AG04449 (cell line): Measurements from ENCODE around the gene GAL3ST2.

Experiments used
- CTCF ChIA-PET: fragments of 350-600 bp; formaldehyde crosslinking; extraction: SDS; loops from one replicate; lab custom pipeline; 2021; ENCODE audit warnings: antibody characterized with exemption; lab: Yijun Ruan, JAX
- POLR2A ChIA-PET: fragments of 400-600, 350-600 bp; formaldehyde crosslinking; extraction: SDS; loops from one replicate; lab custom pipeline; 2020; ENCODE audit warnings: antibody characterized with exemption, inconsistent platforms; lab: Yijun Ruan, JAX
- DNase-seq: peaks from one replicate; pipeline ENCODE4 v3.0.0-alpha.2; 2010; ENCODE audit warnings: low read depth, low spot score
- H3K4me3 ChIP-seq: 2 replicates; pipeline ENCODE4 v1.5.1; 2011; ENCODE audit warnings: low read depth, mild to moderate bottlenecking, control low read depth, low read length
- TF ChIP-seq, protein P1 (sequence below): IDR thresholded peaks from one replicate; pipeline ENCODE4 v1.5.1; 2011; ENCODE audit warnings: mild to moderate bottlenecking, moderate library complexity, low read length, control low read depth, inconsistent platforms; ENCODE audit not compliant: insufficient read depth; ENCODE audit errors: missing control alignments

The GAL3ST2 gene

DNA sequence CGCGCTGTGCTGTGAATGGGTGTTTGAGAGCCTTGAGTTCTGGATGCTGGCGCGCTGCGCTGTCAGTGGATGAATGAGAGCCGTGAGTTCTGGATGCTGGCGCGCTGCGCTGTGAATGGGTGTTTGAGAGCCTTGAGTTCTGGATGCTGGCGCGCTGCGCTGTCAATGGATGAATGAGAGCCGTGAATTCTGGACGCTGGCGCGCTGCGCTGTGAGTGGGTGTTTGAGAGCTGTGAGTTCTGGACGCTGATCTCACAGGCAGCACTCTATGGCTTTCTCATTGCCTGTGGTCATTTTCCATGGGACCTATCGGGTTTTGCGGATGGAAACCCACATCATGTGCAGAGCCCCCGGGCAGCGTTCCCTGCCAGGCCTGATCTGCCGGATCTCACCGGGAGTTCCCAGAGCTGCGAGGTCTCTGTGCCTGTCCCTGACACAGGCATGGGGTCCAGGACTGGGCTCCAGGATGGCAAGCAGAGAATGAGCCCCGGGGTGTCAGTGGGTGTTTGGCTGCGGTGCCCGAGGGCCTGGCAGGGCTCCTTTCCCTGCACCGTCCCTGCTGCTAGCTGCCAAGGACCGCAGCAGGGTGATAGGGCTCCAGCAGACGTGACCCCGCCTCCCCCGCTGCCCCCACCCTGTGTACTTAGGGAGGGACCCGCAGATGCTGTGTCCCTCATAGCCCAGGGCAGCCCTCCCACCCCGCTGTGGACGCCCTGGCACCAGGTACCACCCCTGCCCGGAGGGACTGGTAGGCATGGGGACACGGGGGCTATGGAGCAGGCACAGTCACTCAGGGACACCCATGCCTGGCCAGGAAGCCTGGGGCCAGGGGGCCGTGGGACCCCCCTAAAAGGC, 72.4 kb downstream of the GAL3ST2 start:
- ChIA-PET POLR2A (no interaction called here), CTCF (no interaction called here)
- TF ChIP-seq, protein P1, sequence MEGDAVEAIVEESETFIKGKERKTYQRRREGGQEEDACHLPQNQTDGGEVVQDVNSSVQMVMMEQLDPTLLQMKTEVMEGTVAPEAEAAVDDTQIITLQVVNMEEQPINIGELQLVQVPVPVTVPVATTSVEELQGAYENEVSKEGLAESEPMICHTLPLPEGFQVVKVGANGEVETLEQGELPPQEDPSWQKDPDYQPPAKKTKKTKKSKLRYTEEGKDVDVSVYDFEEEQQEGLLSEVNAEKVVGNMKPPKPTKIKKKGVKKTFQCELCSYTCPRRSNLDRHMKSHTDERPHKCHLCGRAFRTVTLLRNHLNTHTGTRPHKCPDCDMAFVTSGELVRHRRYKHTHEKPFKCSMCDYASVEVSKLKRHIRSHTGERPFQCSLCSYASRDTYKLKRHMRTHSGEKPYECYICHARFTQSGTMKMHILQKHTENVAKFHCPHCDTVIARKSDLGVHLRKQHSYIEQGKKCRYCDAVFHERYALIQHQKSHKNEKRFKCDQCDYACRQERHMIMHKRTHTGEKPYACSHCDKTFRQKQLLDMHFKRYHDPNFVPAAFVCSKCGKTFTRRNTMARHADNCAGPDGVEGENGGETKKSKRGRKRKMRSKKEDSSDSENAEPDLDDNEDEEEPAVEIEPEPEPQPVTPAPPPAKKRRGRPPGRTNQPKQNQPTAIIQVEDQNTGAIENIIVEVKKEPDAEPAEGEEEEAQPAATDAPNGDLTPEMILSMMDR, result no peak
- no peak overlapping the region for H3K4me3 ChIP-seq
- no peak for DNase-seq

DNA sequence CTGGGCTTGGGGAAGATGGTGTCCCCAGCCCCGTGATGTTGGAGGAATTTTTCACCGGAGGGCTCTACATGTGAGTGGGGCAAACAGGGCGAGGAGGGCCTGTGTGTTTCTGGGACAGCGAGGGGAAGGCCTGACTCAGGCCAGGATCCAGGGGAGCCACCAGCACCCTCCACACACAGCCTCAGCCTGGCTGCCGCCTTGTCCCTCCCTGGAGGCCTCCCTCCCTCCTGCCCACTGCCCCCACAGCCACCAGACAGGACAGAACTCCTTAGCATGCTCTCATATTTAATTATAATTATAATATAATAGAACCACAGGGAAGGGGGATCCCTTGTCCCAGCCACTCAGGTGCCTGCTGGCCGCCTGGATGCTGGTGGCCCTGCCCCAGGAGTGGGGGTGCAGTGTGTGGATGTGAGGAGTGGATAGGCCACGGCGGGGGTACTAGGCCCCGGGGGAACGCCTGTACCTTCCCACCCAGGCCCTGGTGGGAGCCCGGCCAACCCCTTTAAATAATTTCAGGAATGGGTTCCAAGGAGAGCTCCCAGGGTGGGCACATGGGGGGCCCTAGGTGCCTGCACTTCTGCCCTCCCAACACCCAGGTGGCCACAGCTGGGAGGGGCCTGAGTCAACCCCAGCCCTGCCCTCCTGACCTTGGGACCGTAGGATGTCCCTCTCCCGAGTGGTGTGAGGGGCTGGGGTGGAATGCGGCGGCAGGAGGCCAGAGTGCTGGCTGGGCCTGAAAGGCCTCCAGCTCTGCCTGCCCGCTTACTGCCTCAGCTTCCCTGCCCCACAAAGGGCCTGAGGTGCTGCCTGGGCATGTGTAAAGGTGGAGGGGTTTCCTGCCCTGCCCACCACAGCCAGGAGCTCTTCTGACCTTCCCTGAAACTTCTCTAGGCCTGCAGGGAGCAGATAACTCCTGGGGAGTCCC, 73.3 kb downstream of the GAL3ST2 start:
- ChIA-PET POLR2A (no interaction called here), CTCF (interaction anchor here (1.4 kb wide), 1 partner anchor 29 kb away, joined by 7 read pairs; no protein-coding TSS in a partner anchor)
- TF ChIP-seq, protein P1, result no peak
- no peak overlapping the region for H3K4me3 ChIP-seq
- no peak for DNase-seq

DNA sequence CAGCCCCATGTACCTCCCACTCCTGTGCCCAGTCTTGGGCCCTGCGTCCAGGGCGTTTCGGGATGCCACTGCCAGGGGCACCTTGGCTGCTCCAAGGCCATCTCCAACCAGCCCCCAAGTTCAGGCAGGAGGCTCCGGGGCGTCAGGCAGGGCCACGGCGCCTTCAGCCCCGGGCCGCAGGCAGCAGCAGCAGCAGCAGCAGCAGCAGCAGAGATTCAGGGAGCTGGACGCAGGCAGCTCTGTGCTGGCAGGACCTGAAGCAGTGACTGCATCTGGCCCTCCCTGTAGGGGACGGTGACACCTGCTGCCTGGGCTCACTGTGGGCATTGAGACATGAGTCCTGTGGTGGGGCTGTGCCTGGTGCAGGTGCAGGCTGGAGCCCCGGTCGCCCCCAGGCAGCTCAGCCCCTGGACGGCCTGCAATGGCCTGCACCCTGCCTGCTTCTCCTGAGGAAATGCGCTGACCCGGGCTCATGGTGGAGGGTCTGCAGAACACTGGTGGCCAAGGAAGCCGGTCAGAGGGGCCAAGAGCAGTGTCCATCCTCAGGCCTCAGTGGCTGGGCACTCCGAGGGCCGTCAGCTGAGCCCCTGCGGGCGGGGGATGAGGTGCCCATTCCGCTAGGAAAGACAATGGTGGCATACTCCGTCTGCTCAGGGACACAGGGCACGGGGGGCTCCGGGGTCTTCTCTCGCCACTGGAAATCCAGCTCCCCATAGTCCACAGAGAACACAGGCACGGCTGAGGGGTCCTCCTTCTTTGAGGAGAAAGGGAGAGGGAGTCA, 74.1 kb downstream of the GAL3ST2 start:
- no peak for DNase-seq
- POLR2A ChIA-PET, result no interaction called here
- H3K4me3 ChIP-seq, result no peak overlapping the region
- TF ChIP-seq, protein P1, result no peak
- CTCF ChIA-PET, result interaction anchor here (1.4 kb wide), 1 partner anchor 28 kb away, joined by 7 read pairs; no protein-coding TSS in a partner anchor

DNA sequence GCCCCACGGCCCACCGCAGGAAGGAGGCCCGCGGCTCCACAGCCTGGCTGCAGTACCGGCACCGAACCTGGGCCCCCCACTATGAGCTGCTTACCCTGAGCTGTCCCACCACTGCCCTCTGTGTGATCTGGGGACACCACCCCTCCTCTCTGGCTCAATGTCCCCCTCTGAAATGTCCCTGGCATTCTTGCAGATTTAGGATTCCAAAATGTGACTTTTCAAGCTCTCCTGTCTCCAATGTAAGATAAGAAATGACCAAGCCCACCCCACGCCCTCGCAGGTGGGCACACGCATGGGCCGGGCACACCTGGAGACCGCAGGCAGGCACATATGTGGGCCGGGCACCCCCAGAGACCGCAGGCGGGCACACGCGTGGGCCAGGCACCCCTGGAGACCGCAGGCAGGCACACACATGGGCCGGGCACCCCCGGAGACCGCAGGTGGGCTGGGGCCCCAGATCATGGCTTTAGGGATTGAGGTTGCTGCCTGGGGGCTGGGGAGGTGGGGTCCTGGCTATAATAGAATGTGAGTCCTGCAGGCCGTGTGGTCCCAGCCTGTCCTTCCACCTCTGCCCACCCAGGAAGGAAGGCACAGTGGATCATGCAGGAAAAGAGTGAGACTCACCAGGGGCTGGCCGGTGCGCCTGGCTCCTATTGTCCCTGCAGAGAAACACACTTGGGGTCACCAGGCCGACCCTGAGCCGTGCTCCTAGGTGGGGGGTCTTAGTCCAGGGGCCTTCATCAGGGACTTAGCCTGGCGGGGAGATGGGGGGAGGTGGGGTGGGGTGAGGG, 74.9 kb downstream of the GAL3ST2 start:
- TF ChIP-seq, protein P1, result no peak
- H3K4me3 ChIP-seq, result no peak overlapping the region
- ChIA-PET POLR2A (no interaction called here), CTCF (interaction anchor here (1.4 kb wide), 2 partner anchors 27 kb away, joined by 3 to 7 read pairs; no protein-coding TSS in a partner anchor)
- DNase-seq, result no peak

DNA sequence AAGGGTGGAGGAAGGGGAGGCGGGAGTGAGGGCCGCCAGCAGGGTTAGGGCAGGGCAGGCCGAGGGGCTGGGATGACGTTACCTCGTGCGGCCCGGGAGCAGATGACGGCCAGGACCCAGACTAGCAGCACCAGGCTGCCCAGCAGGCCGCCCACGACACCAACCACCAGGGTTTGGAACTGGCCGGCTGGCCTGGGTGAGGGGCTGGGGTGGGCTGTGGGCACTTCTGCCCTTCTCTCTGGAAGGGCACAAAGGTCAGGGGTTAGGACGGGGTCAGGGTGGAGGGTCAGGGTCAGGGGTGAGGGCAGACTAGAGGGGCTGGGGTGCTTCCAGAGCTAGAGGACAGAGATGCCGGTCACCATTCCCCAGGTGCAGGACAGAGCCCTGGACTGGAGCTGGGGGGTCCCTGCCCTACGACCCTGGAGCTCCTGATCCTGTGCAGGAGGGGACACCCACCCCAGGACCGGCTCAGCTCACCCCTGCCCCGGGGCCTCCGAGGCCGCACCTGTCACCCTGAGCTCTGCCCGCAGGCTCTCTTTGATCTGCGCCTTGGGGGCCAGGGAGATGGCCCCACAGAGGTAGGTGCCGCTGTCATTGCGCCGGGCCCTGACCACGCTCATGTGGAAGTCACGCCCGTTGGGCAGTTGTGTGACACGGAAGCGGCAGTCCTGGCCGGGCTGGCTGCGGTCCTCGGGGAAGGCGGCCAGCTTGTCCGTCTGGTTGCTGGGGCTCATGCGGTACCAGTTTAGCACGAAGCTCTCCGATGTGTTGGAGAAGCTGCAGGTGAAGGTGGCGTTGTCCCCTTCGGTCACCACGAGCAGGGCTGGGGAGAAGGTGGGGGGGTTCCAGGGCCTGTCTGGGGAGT, 75.7 kb downstream of the GAL3ST2 start:
- ChIA-PET CTCF (interaction anchor here (1.4 kb wide), 1 partner anchor 26 kb away, joined by 3 read pairs; no protein-coding TSS in a partner anchor), POLR2A (no interaction called here)
- no peak overlapping the region for H3K4me3 ChIP-seq
- TF ChIP-seq, protein P1, result no peak
- no peak for DNase-seq
